HG03558 (cell line): ENCODE measurements around the gene MTHFSD.

Experiments
- ATAC-seq: cut with Tn5 transposase; IDR thresholded peaks from one replicate; pipeline ENCODE4 v1.9.1; 2021; ENCODE audit warnings: moderate number of reproducible peaks; ENCODE audit not compliant: unreplicated experiment; ENCODE audit errors: extremely low read depth

MTHFSD gene

DNA sequence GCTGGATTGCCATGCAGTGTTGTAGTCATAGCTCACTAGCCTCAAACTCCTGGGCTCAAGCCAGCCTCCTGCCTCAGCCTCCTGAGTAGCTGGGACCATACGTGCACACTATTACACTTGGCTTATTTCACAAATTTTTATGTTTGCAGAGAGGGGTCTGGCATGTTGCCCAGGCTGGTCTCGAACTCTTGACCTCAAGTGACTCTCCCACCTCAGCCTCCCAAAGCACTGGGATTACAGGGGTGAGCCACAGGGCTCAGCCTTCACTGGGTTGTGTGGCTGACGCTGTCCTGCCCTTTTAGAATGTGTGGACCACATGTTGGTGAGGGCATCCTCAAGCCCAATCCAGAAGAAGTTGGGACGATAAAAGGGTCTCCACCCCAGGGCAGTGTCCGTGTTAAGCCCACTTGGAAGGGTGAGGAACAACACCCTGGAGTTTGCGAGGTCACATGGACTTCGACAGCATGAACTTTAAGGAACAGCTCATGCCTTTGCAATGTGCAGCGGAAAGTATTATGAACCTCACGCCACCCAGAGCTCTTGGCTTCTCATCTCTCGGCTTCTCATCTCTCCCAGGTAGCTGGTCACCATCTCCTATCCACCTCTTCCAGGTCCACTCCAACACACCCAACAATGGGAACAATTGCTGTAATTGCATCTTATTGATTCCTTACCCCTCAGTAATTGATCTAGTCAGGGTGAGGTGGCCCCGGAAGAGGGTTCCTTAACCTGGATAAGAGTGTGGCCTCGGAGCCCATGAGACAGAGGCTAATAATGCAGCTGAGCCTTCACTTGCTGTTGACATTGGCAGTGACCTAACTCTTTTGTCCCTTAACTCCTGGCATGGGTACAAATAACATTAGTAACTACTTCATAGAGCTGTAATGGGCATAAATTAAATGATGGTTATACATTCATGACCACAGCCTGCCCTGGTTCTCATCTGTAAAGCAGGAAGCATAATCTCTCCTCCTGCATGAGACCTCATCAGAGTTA is 30.0 kb upstream of the MTHFSD start:
- no peak for ATAC-seq

DNA sequence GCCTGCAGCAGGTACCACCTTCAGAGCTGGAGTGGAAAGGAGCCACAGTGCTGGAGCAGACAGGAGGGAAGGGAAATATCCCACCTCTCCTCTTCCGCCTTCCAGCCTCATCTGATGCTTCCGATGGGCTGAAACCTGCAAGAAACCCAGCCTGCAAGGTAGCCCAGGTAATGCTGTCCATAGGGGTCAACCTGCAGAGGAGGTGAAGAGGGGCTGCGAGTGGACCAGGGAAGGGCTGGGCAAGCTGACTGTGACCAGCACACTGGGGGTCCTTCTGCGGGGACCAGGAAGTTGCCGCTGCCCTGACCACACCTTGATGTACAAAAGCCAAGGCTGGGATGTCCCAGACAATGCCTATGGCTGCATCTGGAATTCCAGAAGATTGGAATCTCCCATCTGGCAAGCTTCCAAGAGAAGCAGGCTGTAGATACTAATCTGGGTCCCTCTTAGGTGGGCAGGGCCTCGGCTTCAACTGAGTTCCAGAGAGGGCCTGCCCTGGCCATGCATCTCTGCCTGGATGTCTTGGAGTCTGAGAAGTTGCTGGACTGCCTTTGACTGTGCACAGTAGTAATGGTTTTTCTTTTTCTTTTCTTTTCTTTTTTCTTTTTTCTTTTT is 29.1 kb upstream of the MTHFSD start:
- ATAC-seq = no peak

DNA sequence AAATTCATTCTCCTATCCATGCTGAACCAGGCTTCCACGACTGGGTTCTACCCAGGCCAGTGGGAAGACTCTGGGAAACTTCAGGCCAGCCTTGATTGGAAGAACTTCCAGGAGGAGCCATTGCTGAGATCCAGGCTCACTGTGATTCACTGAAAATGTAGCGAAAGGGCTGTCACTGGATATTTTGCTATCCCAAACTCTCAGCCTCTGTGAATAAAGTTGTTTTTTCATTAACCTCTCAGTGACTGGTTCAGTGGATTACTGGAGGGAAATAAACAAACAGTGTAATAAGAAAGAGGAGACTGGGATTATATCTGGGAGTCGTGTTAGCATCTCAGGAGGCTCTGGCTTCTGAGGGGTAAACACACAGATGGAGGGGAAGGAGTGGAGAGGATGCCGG is 26.4 kb upstream of the MTHFSD start:
- no peak for ATAC-seq

DNA sequence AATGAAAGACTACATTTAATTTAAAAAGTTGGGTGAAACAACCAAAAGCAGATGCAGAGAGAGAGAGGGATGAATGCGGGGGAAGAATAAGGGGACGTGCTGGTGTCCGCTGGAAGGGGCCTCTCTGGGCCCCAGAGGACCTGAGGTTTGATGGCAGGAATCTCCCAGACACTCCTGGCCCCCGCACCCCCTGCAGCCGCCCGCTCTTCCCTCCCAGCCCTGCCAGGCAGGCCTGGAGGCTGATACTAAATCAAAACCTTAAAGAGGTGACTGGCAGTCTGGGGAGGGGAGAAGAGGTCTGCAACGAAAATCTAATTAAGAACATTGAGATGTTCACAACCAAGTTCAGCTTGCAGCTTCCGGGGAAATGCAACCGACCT is 25.7 kb upstream of the MTHFSD start:
- ATAC-seq = no peak

DNA sequence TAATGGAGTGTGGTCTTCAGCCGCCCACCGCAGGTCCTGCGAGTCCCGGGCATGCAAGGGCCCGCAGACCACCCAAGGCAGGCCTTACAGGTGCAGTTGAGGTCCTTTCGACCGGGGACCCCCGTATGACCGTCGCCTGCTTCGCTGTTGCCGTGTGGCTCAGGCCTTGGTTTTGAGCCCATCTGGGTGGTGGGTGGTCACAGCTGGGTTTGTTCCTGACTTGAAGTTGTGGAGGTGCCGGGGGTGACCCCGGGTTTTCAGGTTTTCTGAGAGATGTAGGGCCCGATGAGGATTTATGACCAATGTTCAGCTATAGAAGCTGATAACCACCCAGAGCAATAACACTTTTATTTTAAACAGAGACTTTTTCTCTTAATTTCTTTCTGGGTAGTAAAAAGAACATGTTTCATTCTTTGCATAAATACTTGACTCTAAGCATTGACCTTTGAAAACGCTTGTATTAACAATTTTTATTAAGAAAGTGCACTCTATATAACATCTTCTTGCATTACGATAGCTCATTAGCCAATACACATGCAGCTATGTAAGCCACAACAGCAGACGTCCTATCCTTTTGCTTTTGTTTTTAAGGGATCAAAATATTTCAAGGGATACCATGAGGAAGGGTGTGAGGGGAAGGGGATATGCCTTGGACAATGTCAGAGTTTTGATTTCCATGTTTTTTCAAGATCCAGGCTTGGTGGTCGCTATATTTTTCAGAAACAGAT is 25.2 kb upstream of the MTHFSD start:
- no peak for ATAC-seq

DNA sequence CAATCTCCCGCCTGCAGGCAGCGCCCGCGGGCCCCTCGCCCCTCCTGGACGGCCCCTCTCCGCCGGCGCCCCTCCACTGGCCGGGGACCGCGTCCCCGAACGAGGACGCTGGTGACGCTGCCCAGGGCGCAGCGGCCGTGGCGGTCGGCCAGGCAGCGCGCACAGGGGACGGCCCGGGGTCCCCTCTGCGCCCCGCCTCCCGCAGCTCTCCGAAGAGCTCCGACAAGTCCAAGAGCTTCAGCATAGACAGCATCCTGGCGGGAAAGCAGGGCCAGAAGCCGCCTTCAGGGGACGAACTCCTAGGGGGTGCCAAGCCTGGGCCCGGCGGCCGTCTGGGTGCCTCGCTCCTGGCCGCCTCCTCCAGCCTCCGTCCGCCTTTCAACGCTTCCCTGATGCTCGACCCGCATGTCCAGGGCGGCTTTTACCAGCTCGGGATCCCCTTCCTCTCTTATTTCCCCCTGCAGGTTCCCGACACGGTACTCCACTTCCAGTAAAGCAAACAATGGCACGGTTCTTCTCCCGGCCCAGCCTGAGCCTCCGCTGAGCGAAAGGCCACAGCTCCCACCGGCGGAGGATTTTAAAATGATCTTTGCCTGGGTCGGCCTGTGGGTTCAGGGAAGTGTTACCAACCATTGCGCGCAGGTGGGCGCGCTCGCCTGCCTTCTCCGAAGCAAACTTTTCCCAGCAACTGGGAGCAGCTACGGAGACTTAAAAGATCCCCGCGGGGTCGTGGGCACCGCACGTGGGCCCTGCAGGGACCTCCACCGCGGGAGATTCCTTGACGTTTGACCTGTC is 24.4 kb upstream of the MTHFSD start:
- ATAC-seq = no peak

DNA sequence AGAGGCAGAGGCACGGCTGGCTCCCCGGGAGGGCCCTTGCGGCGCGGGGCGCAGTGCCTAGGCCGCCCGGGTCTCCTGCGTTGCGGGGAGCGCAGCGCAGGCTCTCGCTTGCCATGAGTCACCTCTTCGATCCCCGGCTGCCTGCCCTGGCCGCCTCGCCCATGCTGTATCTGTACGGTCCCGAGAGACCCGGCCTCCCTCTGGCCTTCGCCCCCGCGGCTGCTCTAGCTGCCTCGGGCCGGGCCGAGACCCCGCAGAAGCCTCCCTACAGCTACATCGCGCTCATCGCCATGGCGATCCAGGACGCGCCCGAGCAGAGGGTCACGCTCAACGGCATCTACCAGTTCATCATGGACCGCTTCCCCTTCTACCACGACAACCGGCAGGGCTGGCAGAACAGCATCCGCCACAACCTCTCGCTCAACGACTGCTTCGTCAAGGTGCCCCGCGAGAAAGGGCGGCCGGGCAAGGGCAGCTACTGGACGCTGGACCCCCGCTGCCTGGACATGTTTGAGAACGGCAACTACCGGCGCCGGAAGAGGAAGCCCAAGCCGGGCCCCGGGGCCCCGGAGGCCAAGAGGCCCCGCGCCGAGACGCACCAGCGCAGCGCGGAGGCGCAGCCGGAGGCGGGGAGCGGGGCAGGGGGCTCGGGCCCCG is 23.7 kb upstream of the MTHFSD start:
- ATAC-seq = no peak

DNA sequence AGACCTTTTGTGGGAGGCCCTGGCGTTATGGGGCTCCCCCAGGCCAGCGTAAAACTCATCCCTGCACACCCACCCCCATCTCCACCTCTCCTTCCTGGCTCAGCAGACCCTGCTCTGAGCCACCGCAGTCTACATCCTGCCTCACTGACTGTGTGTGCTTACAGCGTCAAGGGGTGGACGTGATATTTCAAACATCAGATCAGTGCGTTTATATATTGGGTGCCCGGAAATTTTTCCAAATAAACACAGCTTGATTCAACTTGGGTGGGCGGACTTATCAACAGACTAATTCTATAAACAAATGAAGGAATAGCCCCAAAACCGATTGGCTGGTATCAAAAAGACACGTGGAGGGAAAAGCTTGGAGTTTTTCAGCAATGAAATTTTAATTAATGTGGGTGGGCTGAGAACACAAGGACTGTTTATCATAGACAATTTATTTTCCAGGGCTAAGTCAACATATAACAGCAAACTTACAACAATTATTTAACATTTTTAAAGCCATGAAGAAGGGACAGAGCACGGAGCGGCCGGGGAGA is 23.1 kb upstream of the MTHFSD start, which contains the start of gene FOXL1:
FOXL1 (plus strand) TSS at position 489 of the 539 bp plus-strand sequence. CDS start 175 bp downstream, outside the sequence.
- ATAC-seq = no peak

DNA sequence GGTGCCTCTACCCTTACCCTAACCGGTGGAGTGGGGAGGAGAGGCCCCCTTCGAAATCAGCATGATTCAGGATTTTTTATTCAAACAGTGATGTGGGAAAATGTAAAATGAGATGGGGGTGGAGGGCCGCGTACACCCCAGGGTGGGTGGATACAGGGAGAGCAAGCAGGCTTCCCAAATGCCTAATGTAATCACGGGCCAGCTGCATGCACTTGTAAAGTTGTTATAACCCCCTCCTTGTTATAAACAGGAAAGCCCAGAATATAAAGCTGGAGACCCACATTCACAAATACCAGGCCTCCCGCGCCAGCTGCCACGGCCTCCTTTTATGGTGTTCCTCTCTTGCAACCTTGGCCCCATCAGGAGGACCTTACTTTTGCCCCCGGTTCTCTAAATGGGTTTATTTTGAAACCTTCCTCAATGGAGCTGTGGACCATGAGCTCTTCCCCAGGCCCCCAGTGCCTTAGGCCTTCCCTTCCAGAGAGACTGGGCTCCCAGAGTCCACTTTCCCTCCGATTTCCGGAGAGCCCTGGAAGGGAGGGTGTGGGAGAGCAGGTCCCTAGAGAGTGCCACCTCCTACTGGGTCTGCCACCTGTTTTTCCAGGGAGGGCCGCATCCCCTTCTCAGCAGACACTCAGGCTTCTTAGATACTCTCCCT is 22.4 kb upstream of the MTHFSD start:
- ATAC-seq = no peak

DNA sequence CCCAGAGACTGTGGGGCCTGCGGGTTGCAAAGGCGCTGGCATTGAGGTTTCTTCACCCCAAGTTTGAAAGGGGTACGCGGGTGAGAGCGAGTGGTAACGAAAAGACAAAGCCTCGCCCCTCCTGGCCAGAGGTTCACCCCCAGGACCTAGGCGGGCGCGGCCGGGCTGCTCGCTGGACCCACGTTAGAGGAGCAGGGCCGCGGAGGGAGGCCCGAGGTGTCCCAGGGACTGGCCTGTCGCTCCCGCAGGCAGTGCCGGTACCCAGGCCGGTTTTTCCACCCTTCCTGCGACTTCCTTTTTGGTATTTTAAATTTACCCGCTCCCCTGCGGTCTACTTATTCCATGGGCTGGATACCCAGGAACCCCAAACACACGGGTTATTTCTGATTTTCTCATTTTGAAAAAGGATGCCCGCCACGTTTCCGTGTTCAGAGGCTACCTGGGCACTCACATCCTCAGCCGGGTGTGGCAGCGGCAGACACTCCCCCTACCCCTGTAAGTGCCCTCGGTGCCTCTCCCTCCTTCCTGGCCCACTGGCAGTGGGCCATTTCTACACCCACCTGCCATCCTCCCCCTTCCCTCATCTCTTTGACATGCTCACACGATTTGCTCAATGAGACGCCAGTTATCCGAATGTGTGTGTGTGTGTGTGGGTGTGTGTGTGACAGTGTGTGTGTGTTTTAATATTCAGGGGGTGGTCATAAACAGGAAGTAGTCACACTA is 21.7 kb upstream of the MTHFSD start:
- no peak for ATAC-seq

DNA sequence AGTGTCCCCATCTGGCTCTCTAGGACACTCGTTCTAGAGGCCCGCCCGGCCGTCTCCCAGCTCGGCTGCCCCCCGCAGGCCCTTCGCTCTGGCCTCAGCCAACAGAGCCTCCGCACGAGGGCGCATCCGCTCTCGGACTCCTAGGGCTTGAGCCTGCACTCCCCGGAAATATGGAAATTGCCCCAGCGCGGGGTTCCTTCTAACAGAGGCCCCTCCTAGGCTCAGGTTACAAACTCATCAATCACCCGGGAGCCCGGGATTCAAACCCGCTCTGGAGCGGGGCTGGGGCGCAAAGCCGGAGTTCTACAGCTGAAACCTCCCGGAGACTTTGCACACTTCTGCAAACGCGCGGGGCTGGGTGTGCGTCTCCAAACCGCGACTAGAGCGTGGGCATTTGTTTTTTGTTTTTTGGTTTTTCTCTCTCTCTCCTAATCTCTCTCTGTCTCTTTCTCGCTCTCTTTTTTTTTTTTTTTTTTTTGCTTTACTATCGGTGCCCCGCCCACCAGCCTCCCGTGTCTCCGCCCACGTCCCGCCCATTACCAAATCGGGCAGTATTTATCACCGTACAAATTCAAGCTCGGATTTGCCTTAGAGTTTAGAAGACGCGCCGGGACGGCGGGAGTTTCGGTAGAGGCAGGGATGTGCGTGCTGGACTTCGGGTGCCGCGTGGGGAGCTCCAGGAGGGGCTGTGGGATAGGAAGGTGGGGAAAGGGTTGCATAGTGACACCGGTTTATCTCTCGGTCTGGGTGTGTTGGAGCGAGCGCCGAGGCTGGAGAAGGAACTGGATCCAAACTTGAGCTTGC is 20.9 kb upstream of the MTHFSD start:
- no peak for ATAC-seq

DNA sequence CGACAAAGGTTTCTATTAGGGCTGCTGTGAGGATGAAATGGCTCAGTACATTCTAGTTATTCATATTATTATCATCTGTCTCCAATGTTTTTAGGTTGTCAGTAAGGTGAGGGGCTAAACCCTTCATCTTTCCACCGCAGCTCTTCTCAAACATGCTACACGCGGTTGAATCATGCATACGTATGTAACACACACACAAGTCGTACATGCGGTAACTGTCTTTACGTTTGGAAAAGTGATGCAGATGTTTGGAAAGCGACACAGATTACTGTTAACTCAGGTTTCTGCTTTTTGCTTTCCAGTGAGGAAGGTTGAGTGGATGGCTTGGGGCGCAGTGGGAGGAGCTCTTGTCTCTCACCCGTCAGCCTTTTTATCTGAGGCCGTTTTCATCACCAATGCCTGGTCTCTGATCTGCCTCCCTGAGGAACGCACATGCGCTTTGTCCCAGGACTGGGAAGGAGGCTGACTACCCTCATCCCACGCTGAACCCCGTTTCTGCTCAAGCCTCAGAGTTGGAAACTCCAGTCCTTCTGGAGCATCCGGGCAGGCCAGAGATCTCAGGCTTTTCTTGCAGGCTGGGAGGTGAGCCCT is 20.2 kb upstream of the MTHFSD start:
- ATAC-seq = no peak

DNA sequence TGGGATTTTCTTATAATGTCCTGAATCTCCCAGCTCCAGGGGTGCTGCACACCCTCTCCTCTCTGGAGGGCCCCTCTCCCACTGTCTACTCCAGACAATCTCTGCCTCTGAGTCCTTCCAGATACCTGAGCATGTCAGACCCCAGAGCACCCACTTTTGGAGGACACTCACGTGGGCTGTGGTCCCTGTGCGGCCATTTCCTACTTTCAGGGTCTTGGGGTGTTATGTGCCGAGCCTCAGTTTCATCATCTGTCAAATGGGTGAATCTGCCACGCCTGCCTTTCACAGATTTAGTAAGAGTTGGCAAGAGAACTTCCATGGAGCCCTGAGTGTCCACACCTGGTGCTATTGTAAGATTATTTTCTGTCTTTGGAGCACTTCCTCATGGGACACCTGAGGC is 19.6 kb upstream of the MTHFSD start:
- ATAC-seq = no peak

DNA sequence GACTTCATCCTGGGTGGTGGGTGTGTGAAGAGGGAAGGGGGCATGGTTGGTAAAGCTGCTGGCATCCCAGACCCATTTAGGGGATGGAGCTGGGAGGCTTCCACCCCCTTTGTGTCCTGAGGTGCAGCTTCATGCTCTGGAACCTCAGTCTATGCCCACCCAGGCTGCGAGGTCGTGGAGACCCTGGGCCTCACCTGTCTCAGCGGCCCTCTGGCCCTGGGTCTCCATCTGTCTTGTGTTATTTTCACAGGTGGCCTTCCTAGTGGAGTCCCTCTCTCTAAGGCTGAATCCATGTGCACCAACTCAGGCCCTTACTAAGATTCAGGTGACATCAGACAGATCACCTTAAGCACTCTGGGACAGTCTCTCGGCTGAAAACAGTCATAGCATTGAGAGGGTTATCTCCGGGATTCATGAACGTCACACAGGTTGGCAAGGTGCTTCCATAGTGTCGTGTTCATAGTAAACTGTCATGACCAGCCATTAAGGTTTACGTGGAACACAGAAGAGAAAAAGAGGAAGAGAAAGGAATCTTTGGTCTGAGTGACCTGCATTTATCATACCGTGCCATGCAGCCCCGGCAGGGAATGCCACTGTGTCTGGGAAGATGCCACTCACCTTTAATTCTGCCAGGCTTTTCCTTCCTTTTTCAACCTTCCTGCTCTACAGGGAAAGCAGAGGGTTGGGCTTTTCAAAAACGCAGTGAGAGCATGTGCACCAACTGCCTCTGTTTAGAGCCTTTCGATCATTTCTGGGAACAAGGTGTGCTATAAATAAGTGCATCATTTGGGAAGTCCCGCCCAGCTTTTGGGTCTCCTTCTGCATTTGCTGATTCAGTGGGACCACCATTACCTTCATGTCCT is 18.8 kb upstream of the MTHFSD start:
- ATAC-seq = no peak

DNA sequence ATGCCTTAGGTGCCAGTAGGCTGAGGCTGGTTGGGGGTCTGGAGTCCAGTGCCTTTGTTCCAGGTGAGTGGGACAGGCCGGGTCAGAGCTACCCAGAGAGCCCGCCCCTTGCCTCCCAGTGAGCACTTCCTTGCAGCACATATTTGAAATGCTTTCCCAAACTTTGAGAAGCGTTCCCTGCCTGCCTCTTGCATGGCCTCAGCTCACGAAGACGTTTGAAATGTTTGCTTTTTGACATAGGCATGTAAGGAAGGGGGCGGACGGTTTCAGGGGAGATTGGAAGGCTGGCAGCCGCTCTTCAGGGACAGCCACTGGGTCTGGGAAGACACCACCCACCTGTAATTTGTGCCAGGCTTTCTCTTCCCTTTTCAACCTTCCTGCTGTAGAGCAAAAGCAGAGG is 18.2 kb upstream of the MTHFSD start:
- no peak for ATAC-seq

DNA sequence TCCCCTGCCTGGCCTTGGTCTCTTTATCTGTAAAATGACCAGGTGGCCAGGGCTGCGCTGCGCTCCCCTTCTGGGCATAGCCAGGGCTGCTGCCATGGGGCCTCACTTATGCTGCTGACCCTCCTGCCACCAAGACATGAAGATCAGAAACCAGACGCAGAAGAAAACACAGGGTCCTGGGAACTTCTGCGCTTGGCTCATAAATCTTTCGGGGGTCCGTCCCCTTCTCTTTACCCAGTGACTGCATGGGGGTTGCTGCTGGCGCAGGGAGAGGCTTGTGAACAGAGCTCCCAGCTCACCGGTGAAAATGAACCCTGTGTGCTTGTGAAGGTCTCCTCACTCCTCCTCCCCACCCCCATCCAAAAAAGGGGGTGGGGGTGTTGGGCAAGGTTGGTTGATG is 17.6 kb upstream of the MTHFSD start:
- no peak for ATAC-seq
